ENCODE data around the gene FZR1. TPM values are rescaled to one million over a fixed set of nuclear protein-coding genes. Genes with fewer than 3 reads are reported as not detected.

FZR1 gene
- total and polyA plus RNA-seq, 9 of the 15 experiments (the other 6 are each of a cell fraction or from before 2014, with no cell fraction given), result 0.18 to 48.0 (median 22.2) TPM

DNA sequence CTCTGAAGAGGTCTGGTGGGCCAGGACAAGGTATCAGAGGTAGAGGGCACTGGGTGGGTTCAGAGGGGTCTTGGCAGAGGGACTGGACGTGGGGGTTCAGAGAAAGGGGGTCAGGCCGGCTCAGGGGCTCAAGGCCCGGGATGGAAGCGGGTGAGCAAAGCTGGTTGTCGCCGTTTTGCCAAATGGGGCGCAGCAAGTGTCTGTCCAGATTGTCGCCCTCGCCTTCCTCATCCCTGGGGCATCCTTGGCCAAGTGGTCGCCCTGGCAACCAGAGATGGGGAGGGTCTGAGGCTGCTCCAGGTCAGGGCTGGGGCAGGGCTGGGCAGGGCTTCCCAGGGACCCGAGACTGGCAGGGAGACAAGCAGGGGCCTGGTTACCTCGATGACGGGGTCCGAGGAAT lies 12.5 kb upstream of the FZR1 start:
- H3K36me3 ChIP-seq (ENCODE audit: control insufficient read depth, insufficient read depth, low read length), result peaks cover 74% of the 10 kb centered on the region
- no peak overlapping the region for H2AFZ ChIP-seq (ENCODE audit: low read depth, low read length)
- H3K9me1 ChIP-seq (ENCODE audit: control insufficient read depth, insufficient read depth, low read length), result no peaks in the 10 kb centered on the region
- no peaks in the 10 kb centered on the region for H3K27me3 ChIP-seq (ENCODE audit: control insufficient read depth in 2 of 2, insufficient read depth in 2 of 2, low read length in 2 of 2)
- H3K4me2 ChIP-seq (ENCODE audit: insufficient read depth, low read length), result no peak overlapping the region
- H3K79me2 ChIP-seq (ENCODE audit: control insufficient read depth, insufficient read depth, low read length), result peaks cover 19% of the 10 kb centered on the region
- intact Hi-C loops (cut with micrococcal nuclease) (no loop called here), in situ Hi-C loops (cut with MboI) (no loop called here)
- peak in 1 of 4 experiments; percentile 31 for DNase-seq (ENCODE audit: extremely low read depth in 1 of 4, low spot score in 3 of 4)
- peaks cover 0 to 32% of the 10 kb centered on the region in 2 experiments; a peak in 3 of 5 replicates for H3K4me1 ChIP-seq (replicated peaks in 1 of 2; ENCODE audit: control insufficient read depth in 2 of 2, insufficient read depth in 2 of 2, low read length in 2 of 2)
- no peaks in the 10 kb centered on the region for H3K9me3 ChIP-seq (replicated peaks; ENCODE audit: control insufficient read depth, insufficient read depth, low read depth, low read length)
- ChIA-PET CTCF (ENCODE audit: low intra/inter-chr PET ratio) (no interaction called here), POLR2A (no interaction called here)
- ATAC-seq, result no peak
- WGBS (ENCODE audit: insufficient coverage, low coverage, missing lambda C conversion rate), result 100% methylated on average over 13 of the region's 14 CpGs
- H3K9ac ChIP-seq (ENCODE audit: insufficient read depth in 1 of 2, low read depth in 2 of 2, low read length in 2 of 2), result no peak overlapping the region
- no peak overlapping the region for H3K27ac ChIP-seq (ENCODE audit: extremely low read depth, low read depth, low read length)
- no peaks in the 10 kb centered on the region for H4K20me1 ChIP-seq (replicated peaks; ENCODE audit: control insufficient read depth, insufficient read depth, low read length)
- FAIRE-seq, result no peak
- H3K4me3 ChIP-seq, result no peak overlapping the region
- BruUV-seq (replicated peaks), result no TSS peak
- TF ChIP-seq, protein P1, sequence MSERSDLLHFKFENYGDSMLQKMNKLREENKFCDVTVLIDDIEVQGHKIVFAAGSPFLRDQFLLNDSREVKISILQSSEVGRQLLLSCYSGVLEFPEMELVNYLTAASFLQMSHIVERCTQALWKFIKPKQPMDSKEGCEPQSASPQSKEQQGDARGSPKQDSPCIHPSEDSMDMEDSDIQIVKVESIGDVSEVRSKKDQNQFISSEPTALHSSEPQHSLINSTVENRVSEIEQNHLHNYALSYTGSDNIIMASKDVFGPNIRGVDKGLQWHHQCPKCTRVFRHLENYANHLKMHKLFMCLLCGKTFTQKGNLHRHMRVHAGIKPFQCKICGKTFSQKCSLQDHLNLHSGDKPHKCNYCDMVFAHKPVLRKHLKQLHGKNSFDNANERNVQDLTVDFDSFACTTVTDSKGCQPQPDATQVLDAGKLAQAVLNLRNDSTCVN (CRISPR knock-in tag; IDR thresholded peaks at IDR 0.05), result no peak
- TF ChIP-seq ZNF41 (CRISPR knock-in tag; conservative IDR thresholded peaks at IDR 0.05), result no peak
- TF ChIP-seq HNRNPH1 (optimal IDR thresholded peaks at IDR 0.05; ENCODE audit: low read depth, low read length), result no peak
- TF ChIP-seq, protein P2, sequence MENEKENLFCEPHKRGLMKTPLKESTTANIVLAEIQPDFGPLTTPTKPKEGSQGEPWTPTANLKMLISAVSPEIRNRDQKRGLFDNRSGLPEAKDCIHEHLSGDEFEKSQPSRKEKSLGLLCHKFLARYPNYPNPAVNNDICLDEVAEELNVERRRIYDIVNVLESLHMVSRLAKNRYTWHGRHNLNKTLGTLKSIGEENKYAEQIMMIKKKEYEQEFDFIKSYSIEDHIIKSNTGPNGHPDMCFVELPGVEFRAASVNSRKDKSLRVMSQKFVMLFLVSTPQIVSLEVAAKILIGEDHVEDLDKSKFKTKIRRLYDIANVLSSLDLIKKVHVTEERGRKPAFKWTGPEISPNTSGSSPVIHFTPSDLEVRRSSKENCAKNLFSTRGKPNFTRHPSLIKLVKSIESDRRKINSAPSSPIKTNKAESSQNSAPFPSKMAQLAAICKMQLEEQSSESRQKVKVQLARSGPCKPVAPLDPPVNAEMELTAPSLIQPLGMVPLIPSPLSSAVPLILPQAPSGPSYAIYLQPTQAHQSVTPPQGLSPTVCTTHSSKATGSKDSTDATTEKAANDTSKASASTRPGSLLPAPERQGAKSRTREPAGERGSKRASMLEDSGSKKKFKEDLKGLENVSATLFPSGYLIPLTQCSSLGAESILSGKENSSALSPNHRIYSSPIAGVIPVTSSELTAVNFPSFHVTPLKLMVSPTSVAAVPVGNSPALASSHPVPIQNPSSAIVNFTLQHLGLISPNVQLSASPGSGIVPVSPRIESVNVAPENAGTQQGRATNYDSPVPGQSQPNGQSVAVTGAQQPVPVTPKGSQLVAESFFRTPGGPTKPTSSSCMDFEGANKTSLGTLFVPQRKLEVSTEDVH (IDR thresholded peaks at IDR 0.05; ENCODE audit: low read depth, partially characterized antibody), result no peak
- TF ChIP-seq MTA2 (IDR thresholded peaks at IDR 0.05; ENCODE audit: low read depth), result no peak
- no peak for TF ChIP-seq TEAD1 (CRISPR knock-in tag; IDR thresholded peaks at IDR 0.05)
- no peak for TF ChIP-seq ZNF431 (CRISPR knock-in tag; IDR thresholded peaks at IDR 0.05)
- TF ChIP-seq, protein P3, sequence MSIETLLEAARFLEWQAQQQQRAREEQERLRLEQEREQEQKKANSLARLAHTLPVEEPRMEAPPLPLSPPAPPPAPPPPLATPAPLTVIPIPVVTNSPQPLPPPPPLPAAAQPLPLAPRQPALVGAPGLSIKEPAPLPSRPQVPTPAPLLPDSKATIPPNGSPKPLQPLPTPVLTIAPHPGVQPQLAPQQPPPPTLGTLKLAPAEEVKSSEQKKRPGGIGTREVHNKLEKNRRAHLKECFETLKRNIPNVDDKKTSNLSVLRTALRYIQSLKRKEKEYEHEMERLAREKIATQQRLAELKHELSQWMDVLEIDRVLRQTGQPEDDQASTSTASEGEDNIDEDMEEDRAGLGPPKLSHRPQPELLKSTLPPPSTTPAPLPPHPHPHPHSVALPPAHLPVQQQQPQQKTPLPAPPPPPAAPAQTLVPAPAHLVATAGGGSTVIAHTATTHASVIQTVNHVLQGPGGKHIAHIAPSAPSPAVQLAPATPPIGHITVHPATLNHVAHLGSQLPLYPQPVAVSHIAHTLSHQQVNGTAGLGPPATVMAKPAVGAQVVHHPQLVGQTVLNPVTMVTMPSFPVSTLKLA (conservative IDR thresholded peaks at IDR 0.05), result no peak
- TF ChIP-seq, protein P4, sequence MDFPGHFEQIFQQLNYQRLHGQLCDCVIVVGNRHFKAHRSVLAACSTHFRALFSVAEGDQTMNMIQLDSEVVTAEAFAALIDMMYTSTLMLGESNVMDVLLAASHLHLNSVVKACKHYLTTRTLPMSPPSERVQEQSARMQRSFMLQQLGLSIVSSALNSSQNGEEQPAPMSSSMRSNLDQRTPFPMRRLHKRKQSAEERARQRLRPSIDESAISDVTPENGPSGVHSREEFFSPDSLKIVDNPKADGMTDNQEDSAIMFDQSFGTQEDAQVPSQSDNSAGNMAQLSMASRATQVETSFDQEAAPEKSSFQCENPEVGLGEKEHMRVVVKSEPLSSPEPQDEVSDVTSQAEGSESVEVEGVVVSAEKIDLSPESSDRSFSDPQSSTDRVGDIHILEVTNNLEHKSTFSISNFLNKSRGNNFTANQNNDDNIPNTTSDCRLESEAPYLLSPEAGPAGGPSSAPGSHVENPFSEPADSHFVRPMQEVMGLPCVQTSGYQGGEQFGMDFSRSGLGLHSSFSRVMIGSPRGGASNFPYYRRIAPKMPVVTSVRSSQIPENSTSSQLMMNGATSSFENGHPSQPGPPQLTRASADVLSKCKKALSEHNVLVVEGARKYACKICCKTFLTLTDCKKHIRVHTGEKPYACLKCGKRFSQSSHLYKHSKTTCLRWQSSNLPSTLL (IDR thresholded peaks at IDR 0.05), result no peak
- TF ChIP-seq TSC22D4 (tag; IDR thresholded peaks at IDR 0.05), result no peak
- TF ChIP-seq, protein P5, sequence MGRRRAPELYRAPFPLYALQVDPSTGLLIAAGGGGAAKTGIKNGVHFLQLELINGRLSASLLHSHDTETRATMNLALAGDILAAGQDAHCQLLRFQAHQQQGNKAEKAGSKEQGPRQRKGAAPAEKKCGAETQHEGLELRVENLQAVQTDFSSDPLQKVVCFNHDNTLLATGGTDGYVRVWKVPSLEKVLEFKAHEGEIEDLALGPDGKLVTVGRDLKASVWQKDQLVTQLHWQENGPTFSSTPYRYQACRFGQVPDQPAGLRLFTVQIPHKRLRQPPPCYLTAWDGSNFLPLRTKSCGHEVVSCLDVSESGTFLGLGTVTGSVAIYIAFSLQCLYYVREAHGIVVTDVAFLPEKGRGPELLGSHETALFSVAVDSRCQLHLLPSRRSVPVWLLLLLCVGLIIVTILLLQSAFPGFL (CRISPR knock-in tag; IDR thresholded peaks at IDR 0.05), result no peak
- TF ChIP-seq GTF2E2 (tag; IDR thresholded peaks at IDR 0.05), result no peak
- TF ChIP-seq MIER1 (IDR thresholded peaks at IDR 0.05; ENCODE audit: low read depth), result no peak
- TF ChIP-seq ZBTB7A (IDR thresholded peaks at IDR 0.05; ENCODE audit: borderline replicate concordance, control insufficient read depth, low read depth, low read length), result no peak
- no peak for TF ChIP-seq ARID2 (IDR thresholded peaks at IDR 0.05)
